ENCODE results near the gene RNASE8. TPM values are rescaled to one million over a fixed set of nuclear protein-coding genes. Genes with fewer than 3 reads are reported as not detected.

The RNASE8 gene
- total RNA-seq, 1 donor, result not detected

DNA sequence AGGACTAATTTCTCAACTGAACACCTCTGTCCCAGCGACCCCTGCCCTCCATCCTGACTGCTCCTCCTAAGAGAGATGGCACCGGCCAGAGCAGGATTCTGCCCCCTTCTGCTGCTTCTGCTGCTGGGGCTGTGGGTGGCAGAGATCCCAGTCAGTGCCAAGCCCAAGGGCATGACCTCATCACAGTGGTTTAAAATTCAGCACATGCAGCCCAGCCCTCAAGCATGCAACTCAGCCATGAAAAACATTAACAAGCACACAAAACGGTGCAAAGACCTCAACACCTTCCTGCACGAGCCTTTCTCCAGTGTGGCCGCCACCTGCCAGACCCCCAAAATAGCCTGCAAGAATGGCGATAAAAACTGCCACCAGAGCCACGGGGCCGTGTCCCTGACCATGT lies 14.7 kb upstream of the RNASE8 start:
- no peak for TF ChIP-seq CTCF (IDR thresholded peaks at IDR 0.05; ENCODE audit: insufficient read depth, low read length)
- no peak for DNase-seq (ENCODE audit: low read depth)
- no peak overlapping the region for H3K4me3 ChIP-seq (ENCODE audit: low read depth, low read length)

GRCh38 chr14:21043387-21043973 lies 14.1 kb upstream of the RNASE8 start:
- no peak for DNase-seq (ENCODE audit: low read depth)
- H3K4me3 ChIP-seq (ENCODE audit: low read depth, low read length), result no peak overlapping the region
- TF ChIP-seq CTCF (IDR thresholded peaks at IDR 0.05; ENCODE audit: insufficient read depth, low read length), result no peak

DNA sequence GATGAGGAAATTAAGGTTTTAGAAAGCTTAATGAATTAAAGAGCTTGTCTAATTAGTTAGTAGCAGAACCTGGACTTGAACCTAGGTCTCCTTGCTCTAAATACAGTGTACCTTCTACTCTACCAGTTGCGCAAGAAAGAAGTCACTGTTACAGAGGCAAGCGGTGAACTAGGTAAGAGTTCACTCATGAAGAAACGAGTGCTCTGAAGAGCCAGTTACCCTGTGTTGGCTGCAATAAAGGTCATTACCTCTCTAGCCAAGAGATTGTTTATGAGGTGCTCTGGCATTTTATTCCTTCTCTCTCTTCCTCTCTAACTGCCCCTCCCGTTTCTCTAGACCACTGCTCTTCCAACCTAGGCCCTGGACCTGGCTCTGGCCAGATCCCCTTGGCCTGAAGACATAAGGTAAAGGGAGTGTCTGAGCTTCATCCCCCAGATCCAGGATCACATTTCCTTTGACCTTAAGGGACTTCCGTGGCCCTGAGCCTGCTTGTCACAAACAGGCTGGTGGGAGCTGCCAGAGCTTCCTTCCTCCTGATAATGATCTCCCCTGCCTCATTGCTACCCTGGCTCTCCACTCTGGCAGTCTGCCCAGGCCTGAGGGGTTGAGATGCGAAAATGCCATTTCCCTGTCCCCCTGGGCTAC lies 13.5 kb upstream of the RNASE8 start:
- no peak for DNase-seq (ENCODE audit: low read depth)
- TF ChIP-seq CTCF (IDR thresholded peaks at IDR 0.05; ENCODE audit: insufficient read depth, low read length), result no peak
- H3K4me3 ChIP-seq (ENCODE audit: low read depth, low read length), result no peak overlapping the region

- peak; percentile 92 for DNase-seq (ENCODE audit: low read depth)
- no peak overlapping the region for H3K4me3 ChIP-seq (ENCODE audit: low read depth, low read length)
- TF ChIP-seq CTCF (IDR thresholded peaks at IDR 0.05; ENCODE audit: insufficient read depth, low read length), result no peak
Measured at GRCh38 chr14:21047378-21047781, 10.2 kb upstream of the RNASE8 start.

DNA sequence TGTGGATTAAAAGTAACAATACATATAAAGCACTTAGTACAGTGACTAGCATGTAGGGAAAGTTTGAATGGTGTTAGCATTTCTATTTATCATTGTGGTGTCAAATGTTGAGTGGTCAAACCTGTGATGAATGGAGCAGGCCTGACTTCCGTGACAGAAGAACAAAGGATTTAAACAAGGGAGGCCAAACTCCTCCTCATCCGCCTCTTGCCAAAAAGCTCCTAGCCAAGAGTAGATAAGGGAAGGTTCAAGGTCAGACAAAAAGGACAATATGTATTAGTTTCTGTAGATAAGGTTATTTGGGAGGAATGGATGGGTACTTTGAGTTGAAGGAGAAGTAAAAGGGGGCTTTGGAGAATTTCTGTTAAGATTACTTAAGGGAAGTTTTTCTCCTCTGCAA lies 9.0 kb upstream of the RNASE8 start:
- DNase-seq (ENCODE audit: low read depth), result peak; percentile 59
- H3K4me3 ChIP-seq (ENCODE audit: low read depth, low read length), result no peak overlapping the region
- no peak for TF ChIP-seq CTCF (IDR thresholded peaks at IDR 0.05; ENCODE audit: insufficient read depth, low read length)

DNA sequence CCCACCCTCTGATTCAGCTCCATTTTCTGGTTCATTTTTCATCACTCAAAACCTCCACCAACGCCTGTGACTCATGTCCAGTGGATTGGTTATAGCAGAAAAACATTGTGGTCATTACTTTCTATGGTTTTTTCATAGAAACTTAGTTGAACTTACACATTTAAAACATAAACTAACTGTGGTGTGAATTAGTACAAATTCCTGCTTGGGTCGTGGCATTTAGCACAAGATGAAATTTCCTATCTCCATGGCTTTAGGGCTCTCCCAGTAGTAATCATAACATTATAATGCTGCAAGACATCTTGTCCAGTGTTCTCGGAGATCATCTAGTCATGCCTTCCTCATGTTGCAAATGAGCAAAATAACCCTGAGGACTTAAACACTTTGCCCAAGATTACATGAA lies 8.3 kb upstream of the RNASE8 start:
- TF ChIP-seq CTCF (IDR thresholded peaks at IDR 0.05; ENCODE audit: insufficient read depth, low read length), result no peak
- DNase-seq (ENCODE audit: low read depth), result peak; percentile 62
- no peak overlapping the region for H3K4me3 ChIP-seq (ENCODE audit: low read depth, low read length)

- H3K4me3 ChIP-seq (ENCODE audit: low read depth, low read length), result no peak overlapping the region
- no peak for TF ChIP-seq CTCF (IDR thresholded peaks at IDR 0.05; ENCODE audit: insufficient read depth, low read length)
- DNase-seq (ENCODE audit: low read depth), result no peak
Measured at GRCh38 chr14:21050597-21050996, 7.0 kb upstream of the RNASE8 start.

Data from fibroblast of the aortic adventitia (primary cell).